ENCODE data around the gene NHSL2.

NHSL2 gene

GRCh38 chrX:72080150-72080549 lies 169.5 kb downstream of the NHSL2 start:
- no peak for DNase-seq

GRCh38 chrX:72080800-72081199 lies 170.2 kb downstream of the NHSL2 start:
- DNase-seq: no peak

- no peak for DNase-seq
These were observed 171.1 kb downstream of the NHSL2 start for GRCh38 chrX:72081605-72082320.

- no peak for DNase-seq
These were observed 172.6 kb downstream of the NHSL2 start for GRCh38 chrX:72083291-72083690.

- no peak for DNase-seq
These were observed 173.5 kb downstream of the NHSL2 start for GRCh38 chrX:72084114-72084513.

- no peak for DNase-seq
These were observed 176.3 kb downstream of the NHSL2 start for GRCh38 chrX:72086995-72087394.

GRCh38 chrX:72088761-72089160 lies 178.1 kb downstream of the NHSL2 start:
- no peak for DNase-seq

GRCh38 chrX:72089254-72089653 lies 178.6 kb downstream of the NHSL2 start:
- no peak for DNase-seq

- no peak for DNase-seq
These were observed 184.2 kb downstream of the NHSL2 start for GRCh38 chrX:72094894-72095293.

GRCh38 chrX:72095370-72095769 lies 184.7 kb downstream of the NHSL2 start:
- no peak for DNase-seq

GRCh38 chrX:72097098-72097497 lies 186.5 kb downstream of the NHSL2 start:
- no peak for DNase-seq

GRCh38 chrX:72100051-72100755 lies 189.6 kb downstream of the NHSL2 start:
- no peak for DNase-seq

- no peak for DNase-seq
These were observed 190.2 kb downstream of the NHSL2 start for GRCh38 chrX:72100824-72101351.

- DNase-seq: no peak
These were observed 191.0 kb downstream of the NHSL2 start for GRCh38 chrX:72101597-72102037.

- no peak for DNase-seq
These were observed 191.5 kb downstream of the NHSL2 start for GRCh38 chrX:72102126-72102525.

GRCh38 chrX:72102760-72103159 lies 192.1 kb downstream of the NHSL2 start:
- no peak for DNase-seq

GRCh38 chrX:72105436-72105835 lies 194.8 kb downstream of the NHSL2 start:
- DNase-seq: no peak

GRCh38 chrX:72107320-72107719 lies 196.7 kb downstream of the NHSL2 start:
- DNase-seq: peak; percentile 57

GRCh38 chrX:72107841-72108595 lies 197.4 kb downstream of the NHSL2 start:
- DNase-seq: no peak

- DNase-seq: no peak
These were observed 198.0 kb downstream of the NHSL2 start for GRCh38 chrX:72108666-72109065.

GRCh38 chrX:72110051-72110875 lies 199.6 kb downstream of the NHSL2 start:
- DNase-seq: peak; percentile 51

Measured in fibroblast of skin of scalp (primary cell).